Neural cell (in vitro differentiated cells): ENCODE results near the gene SRC. TPM values are rescaled to one million over a fixed set of nuclear protein-coding genes. Genes with fewer than 3 reads are reported as not detected.

Source experiments
- H2AFZ ChIP-seq: fragments of 200-600, 300-800 bp; sonication (generic), shearing (Covaris generic); 2 replicates; pipeline ENCODE4 v1.6.0; 2014; ENCODE audit warnings: low read depth, mild to moderate bottlenecking, antibody characterized with exemption, low read length, moderate library complexity
- H3F3A ChIP-seq: fragments of 200-600 bp; shearing (Covaris generic); 2 replicates; pipeline ENCODE4 v1.6.1; 2016; ENCODE audit warnings: mild to moderate bottlenecking, moderate library complexity, mixed read lengths, antibody characterized with exemption, low read length; ENCODE audit not compliant: insufficient read depth, poor library complexity, severe bottlenecking
- H3K27ac ChIP-seq: fragments of 200-600, 300-800 bp; sonication (generic), shearing (Covaris generic); 2 replicates; pipeline ENCODE4 v1.5.1; 2014; ENCODE audit warnings: mild to moderate bottlenecking, low read length, moderate library complexity
- H3K27me3 ChIP-seq: fragments of 300-800, 200-600 bp; sonication (generic), shearing (Covaris generic); 2 replicates; pipeline ENCODE4 v1.6.0; 2014; ENCODE audit warnings: mild to moderate bottlenecking, low read depth, low read length, moderate library complexity; ENCODE audit not compliant: insufficient read depth
- H3K36me3 ChIP-seq: fragments of 300-800, 200-600 bp; sonication (generic), shearing (Covaris generic); 2 replicates; pipeline ENCODE4 v1.5.1; 2014; ENCODE audit warnings: mild to moderate bottlenecking, antibody characterized with exemption, low read length, moderate library complexity; ENCODE audit not compliant: insufficient read depth
- H3K4me2 ChIP-seq: fragments of 300-800, 200-600 bp; sonication (generic), shearing (Covaris generic); 2 replicates; pipeline ENCODE4 v1.6.0; 2014; ENCODE audit warnings: mild to moderate bottlenecking, low read length
- H3K4me3 ChIP-seq: fragments of 300-800, 200-600 bp; sonication (generic), shearing (Covaris generic); 2 replicates; pipeline ENCODE4 v1.5.1; 2014; ENCODE audit warnings: mild to moderate bottlenecking, low read length, moderate library complexity
- H3K79me2 ChIP-seq: fragments of 200-600 bp; shearing (Covaris generic); replicated peaks from 2 replicates; pipeline ENCODE4 v1.6.0; 2014; ENCODE audit warnings: mild to moderate bottlenecking, low read length, moderate library complexity; ENCODE audit not compliant: insufficient read depth
- H3K9ac ChIP-seq: fragments of 300-800, 200-600 bp; sonication (generic), shearing (Covaris generic); 2 replicates; pipeline ENCODE4 v1.6.1; 2016; ENCODE audit warnings: mild to moderate bottlenecking, low read length, mixed read lengths
- H3K9me2 ChIP-seq: fragments of 200-600 bp; shearing (Covaris generic); 2 replicates; pipeline ENCODE4 v1.6.1; 2016; ENCODE audit warnings: mild to moderate bottlenecking, low read length, mixed read lengths; ENCODE audit not compliant: insufficient read depth
- H3K9me3 ChIP-seq: fragments of 200-600, 300-800 bp; sonication (generic), shearing (Covaris generic); 2 replicates; pipeline ENCODE4 v1.6.1; 2016; ENCODE audit warnings: mild to moderate bottlenecking, mixed run types, low read length, moderate library complexity, mixed read lengths
- H4K20me1 ChIP-seq: fragments of 200-600 bp; shearing (Covaris generic); 2 replicates; pipeline ENCODE4 v1.6.1; 2016; ENCODE audit warnings: mild to moderate bottlenecking, mixed run types; ENCODE audit not compliant: insufficient read depth
- EP300 ChIP-seq: fragments of 450-650 bp; conservative IDR thresholded peaks from 2 replicates; pipeline ENCODE4 v1.6.1; 2014; ENCODE audit warnings: antibody characterized with exemption, mild to moderate bottlenecking, moderate library complexity; ENCODE audit not compliant: poor library complexity, severe bottlenecking
- EZH2 ChIP-seq: fragments of 200-600, 300-800 bp; shearing (Covaris generic), sonication (generic); IDR thresholded peaks from 2 replicates; pipeline ENCODE4 v1.6.1; 2014; ENCODE audit warnings: antibody characterized with exemption, low read length, borderline replicate concordance, mild to moderate bottlenecking; ENCODE audit not compliant: insufficient read depth, poor library complexity, severe bottlenecking
- MXI1 ChIP-seq: fragments of 450-650 bp; conservative IDR thresholded peaks from 2 replicates; pipeline ENCODE4 v1.6.1; 2014; ENCODE audit warnings: antibody characterized with exemption, mild to moderate bottlenecking; ENCODE audit not compliant: poor library complexity, severe bottlenecking
- POLR2AphosphoS5 ChIP-seq: IDR thresholded peaks from 2 replicates; pipeline ENCODE4 v1.6.1; 2012
- RAD21 ChIP-seq: fragments of 450-650 bp; conservative IDR thresholded peaks from 2 replicates; pipeline ENCODE4 v1.6.1; 2014; ENCODE audit warnings: antibody characterized with exemption, mild to moderate bottlenecking, moderate library complexity
- SMC3 ChIP-seq: fragments of 450-650 bp; conservative IDR thresholded peaks from 2 replicates; pipeline ENCODE4 v1.6.1; 2014; ENCODE audit warnings: antibody characterized with exemption, mild to moderate bottlenecking, moderate library complexity; ENCODE audit not compliant: poor library complexity
- TAF1 ChIP-seq: IDR thresholded peaks from 2 replicates; pipeline ENCODE4 v1.6.1; 2012; ENCODE audit warnings: low read depth
- polyA plus RNA-seq: library from polyadenylated mRNA; depleted of rRNA; stranded (reverse); fragments of >200 nt; gene quantifications from 2 replicates; pipeline ENCODE4 v1.2.3, GENCODE V29; 2014
- TF ChIP-seq, protein P1 (sequence below): fragments of 450-650 bp; IDR thresholded peaks from 2 replicates; pipeline ENCODE4 v1.5.1; 2014; ENCODE audit warnings: antibody characterized with exemption, mild to moderate bottlenecking, moderate library complexity; ENCODE audit not compliant: poor library complexity, severe bottlenecking
- TF ChIP-seq, protein P2 (sequence below): IDR thresholded peaks from 2 replicates; pipeline ENCODE4 v1.6.1; 2012; ENCODE audit warnings: borderline replicate concordance

The SRC gene
- polyA plus RNA-seq, 1 donor from 2014 or later = 39.0 TPM

DNA sequence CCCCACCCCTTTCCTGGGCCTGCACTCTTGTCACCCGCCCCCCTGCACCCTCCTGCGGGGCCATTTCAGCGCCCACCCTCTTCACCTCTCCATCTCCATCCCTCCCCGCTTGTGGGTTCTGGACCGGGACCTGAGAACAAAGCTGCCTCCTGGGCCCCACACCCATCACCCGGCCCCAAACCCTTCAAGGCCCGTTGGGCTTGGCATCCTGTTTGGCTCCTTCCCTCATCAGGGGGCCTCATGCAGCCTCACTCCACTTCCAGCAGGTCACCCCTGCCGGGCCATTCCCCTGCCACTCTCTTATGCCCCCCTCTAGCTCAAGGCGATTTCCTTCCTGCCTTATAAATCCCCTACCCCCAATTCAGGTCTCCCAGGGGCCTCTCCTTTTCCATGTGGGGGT, 67.4 kb downstream of the SRC start:
- Histone ChIP-seq H3F3A (peaks cover 6% of the 10 kb centered on the region), H3K9me2 (no peaks in the 10 kb centered on the region), H3K9ac (peak overlapping the region; percentile 69), H3K4me3 (peak overlapping the region; percentile 52), H3K27me3 (no peaks in the 10 kb centered on the region), H3K4me2 (no peak overlapping the region), H2AFZ (no peak overlapping the region), H3K27ac (peak overlapping the region; percentile 94), H3K36me3 (no peaks in the 10 kb centered on the region), H4K20me1 (no peaks in the 10 kb centered on the region), H3K9me3 (no peaks in the 10 kb centered on the region), H3K79me2 (no peaks in the 10 kb centered on the region)
- TF ChIP-seq SMC3 = no peak
- no peak for TF ChIP-seq MXI1
- no peak for TF ChIP-seq RAD21
- TF ChIP-seq EP300 = no peak

DNA sequence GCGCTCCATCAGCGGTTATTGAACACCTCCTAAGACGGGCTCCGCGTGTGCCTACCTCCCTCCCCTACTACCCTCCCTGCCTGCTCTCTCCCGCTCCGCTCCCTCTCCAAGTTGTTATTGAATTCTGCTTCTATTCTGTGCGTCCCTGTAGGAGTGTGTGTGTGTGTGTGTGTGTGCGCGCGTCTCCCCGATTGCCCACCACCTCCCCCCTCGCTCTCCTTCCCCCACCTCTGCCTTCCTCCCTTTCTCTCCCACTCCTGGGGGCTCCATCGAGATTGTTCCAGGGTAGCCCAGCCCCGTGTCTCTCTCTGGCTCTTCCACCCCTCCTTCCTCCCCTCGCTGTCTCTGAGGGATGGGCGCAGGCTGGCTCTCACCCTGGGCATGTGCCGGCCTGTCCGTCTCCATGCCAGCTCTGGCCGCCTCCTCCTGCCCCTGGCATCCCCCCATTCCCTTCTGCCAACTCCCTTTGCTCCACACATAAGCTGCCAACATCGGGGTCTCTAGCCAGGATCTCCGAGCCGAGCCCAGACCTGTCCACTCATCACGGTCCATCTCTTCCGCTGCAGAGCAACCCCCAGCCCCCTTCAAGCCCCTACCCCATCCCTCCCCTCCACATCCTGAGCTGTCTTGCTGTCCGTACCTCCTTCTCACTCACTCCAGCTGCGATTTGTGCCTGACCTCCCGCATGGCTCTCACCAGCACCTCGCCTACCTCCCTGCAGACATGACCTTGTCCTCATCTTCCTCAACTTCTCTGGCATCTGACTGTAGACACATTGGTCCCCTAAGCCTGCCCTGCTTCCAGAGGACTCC, 68.5 kb downstream of the SRC start:
- no peaks in the 10 kb centered on the region for H4K20me1 ChIP-seq
- H3K79me2 ChIP-seq = no peaks in the 10 kb centered on the region
- H3F3A ChIP-seq = peaks cover 6% of the 10 kb centered on the region
- no peaks in the 10 kb centered on the region for H3K36me3 ChIP-seq
- H3K9me2 ChIP-seq = no peaks in the 10 kb centered on the region
- no peak overlapping the region for H3K4me2 ChIP-seq
- H3K27ac ChIP-seq = peak overlapping the region; percentile 94
- no peaks in the 10 kb centered on the region for H3K27me3 ChIP-seq
- peak overlapping the region; percentile 69 for H3K9ac ChIP-seq
- H3K9me3 ChIP-seq = no peaks in the 10 kb centered on the region
- TF ChIP-seq POLR2AphosphoS5 (peak; percentile 87), RAD21 (no peak), EP300 (peak; percentile 92), SMC3 (peak; percentile 53), TAF1 (no peak), EZH2 (no peak), MXI1 (no peak)
- TF ChIP-seq, protein P1, sequence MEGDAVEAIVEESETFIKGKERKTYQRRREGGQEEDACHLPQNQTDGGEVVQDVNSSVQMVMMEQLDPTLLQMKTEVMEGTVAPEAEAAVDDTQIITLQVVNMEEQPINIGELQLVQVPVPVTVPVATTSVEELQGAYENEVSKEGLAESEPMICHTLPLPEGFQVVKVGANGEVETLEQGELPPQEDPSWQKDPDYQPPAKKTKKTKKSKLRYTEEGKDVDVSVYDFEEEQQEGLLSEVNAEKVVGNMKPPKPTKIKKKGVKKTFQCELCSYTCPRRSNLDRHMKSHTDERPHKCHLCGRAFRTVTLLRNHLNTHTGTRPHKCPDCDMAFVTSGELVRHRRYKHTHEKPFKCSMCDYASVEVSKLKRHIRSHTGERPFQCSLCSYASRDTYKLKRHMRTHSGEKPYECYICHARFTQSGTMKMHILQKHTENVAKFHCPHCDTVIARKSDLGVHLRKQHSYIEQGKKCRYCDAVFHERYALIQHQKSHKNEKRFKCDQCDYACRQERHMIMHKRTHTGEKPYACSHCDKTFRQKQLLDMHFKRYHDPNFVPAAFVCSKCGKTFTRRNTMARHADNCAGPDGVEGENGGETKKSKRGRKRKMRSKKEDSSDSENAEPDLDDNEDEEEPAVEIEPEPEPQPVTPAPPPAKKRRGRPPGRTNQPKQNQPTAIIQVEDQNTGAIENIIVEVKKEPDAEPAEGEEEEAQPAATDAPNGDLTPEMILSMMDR = no peak
- TF ChIP-seq, protein P2, sequence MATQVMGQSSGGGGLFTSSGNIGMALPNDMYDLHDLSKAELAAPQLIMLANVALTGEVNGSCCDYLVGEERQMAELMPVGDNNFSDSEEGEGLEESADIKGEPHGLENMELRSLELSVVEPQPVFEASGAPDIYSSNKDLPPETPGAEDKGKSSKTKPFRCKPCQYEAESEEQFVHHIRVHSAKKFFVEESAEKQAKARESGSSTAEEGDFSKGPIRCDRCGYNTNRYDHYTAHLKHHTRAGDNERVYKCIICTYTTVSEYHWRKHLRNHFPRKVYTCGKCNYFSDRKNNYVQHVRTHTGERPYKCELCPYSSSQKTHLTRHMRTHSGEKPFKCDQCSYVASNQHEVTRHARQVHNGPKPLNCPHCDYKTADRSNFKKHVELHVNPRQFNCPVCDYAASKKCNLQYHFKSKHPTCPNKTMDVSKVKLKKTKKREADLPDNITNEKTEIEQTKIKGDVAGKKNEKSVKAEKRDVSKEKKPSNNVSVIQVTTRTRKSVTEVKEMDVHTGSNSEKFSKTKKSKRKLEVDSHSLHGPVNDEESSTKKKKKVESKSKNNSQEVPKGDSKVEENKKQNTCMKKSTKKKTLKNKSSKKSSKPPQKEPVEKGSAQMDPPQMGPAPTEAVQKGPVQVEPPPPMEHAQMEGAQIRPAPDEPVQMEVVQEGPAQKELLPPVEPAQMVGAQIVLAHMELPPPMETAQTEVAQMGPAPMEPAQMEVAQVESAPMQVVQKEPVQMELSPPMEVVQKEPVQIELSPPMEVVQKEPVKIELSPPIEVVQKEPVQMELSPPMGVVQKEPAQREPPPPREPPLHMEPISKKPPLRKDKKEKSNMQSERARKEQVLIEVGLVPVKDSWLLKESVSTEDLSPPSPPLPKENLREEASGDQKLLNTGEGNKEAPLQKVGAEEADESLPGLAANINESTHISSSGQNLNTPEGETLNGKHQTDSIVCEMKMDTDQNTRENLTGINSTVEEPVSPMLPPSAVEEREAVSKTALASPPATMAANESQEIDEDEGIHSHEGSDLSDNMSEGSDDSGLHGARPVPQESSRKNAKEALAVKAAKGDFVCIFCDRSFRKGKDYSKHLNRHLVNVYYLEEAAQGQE = peak; percentile 62
- H3K4me3 ChIP-seq = peak overlapping the region; percentile 52
- no peak overlapping the region for H2AFZ ChIP-seq
